T-helper 1 cell treated with Interleukin-12 subunit alpha and Interleukin-12 subunit beta and Interleukin-4 antibody, amounts not matched to agents 30 μg/mL and 1 μg/mL, for 36 hours (primary cell): ENCODE measurements around the gene TET2.
A peak's percentile ranks its signal among the peaks of the same experiment; 100 is the strongest.

Experiments used
- H3K27ac Mint-ChIP-seq: one replicate; pipeline ENCODE4 v1.8.0; 2021; ENCODE audit warnings: mild to moderate bottlenecking, mixed read lengths
- H3K27me3 Mint-ChIP-seq: one replicate; pipeline ENCODE4 v1.8.0; 2021; ENCODE audit warnings: low read depth, mixed read lengths
- H3K36me3 Mint-ChIP-seq: one replicate; pipeline ENCODE4 v1.8.0; 2021; ENCODE audit warnings: low read depth, mixed read lengths
- H3K4me1 Mint-ChIP-seq: one replicate; pipeline ENCODE4 v1.8.0; 2021; ENCODE audit warnings: low read depth, mixed read lengths
- H3K4me3 Mint-ChIP-seq: one replicate; pipeline ENCODE4 v1.8.0; 2021; ENCODE audit warnings: mild to moderate bottlenecking, moderate library complexity, mixed read lengths
- H3K9me3 Mint-ChIP-seq: one replicate; pipeline ENCODE4 v1.8.0; 2021; ENCODE audit warnings: mixed read lengths

The TET2 gene

GRCh38 chr4:105265689-105266088 lies 119.0 kb downstream of the TET2 start:
- Mint-ChIP-seq H3K36me3 (peaks cover 56% of the 10 kb centered on the region), H3K9me3 (peaks cover 3% of the 10 kb centered on the region), H3K4me1 (peaks cover 5% of the 10 kb centered on the region), H3K27me3 (no peaks in the 10 kb centered on the region), H3K27ac (no peak overlapping the region), H3K4me3 (no peak overlapping the region)

GRCh38 chr4:105267280-105267679 lies 120.6 kb downstream of the TET2 start:
- H3K4me1 Mint-ChIP-seq = peaks cover 19% of the 10 kb centered on the region
- no peak overlapping the region for H3K27ac Mint-ChIP-seq
- H3K4me3 Mint-ChIP-seq = no peak overlapping the region
- H3K9me3 Mint-ChIP-seq = peaks cover 3% of the 10 kb centered on the region
- no peaks in the 10 kb centered on the region for H3K27me3 Mint-ChIP-seq
- H3K36me3 Mint-ChIP-seq = peaks cover 64% of the 10 kb centered on the region

- Mint-ChIP-seq H3K9me3 (peaks cover 3% of the 10 kb centered on the region), H3K4me3 (peak overlapping the region; percentile 12), H3K27ac (peak overlapping the region; percentile 77), H3K4me1 (peaks cover 32% of the 10 kb centered on the region), H3K36me3 (peaks cover 72% of the 10 kb centered on the region), H3K27me3 (no peaks in the 10 kb centered on the region)
Observed at GRCh38 chr4:105272002-105272401, 125.3 kb downstream of the TET2 start.

DNA sequence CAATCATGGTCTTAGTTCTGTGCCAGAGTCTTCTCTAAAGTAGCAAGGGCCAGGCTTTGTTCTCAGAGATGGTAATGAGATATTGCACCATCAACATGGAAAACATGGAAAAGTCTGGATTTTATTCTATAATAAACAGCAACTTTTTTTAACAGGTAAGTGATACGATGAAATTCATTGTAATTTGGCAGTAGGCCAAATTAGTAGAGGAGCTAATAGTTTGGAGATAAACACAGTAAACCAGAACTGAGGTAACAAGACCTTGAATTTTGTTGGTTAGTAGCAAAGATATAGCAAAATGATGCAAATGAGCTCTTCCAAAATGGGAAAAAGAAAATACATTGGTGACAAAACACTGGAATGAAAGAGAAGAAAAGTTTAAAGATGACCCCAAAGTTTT lies 126.6 kb downstream of the TET2 start:
- peaks cover 32% of the 10 kb centered on the region for H3K4me1 Mint-ChIP-seq
- peak overlapping the region; percentile 16 for H3K27ac Mint-ChIP-seq
- no peak overlapping the region for H3K4me3 Mint-ChIP-seq
- peaks cover 71% of the 10 kb centered on the region for H3K36me3 Mint-ChIP-seq
- H3K9me3 Mint-ChIP-seq = peaks cover 3% of the 10 kb centered on the region
- H3K27me3 Mint-ChIP-seq = no peaks in the 10 kb centered on the region

DNA sequence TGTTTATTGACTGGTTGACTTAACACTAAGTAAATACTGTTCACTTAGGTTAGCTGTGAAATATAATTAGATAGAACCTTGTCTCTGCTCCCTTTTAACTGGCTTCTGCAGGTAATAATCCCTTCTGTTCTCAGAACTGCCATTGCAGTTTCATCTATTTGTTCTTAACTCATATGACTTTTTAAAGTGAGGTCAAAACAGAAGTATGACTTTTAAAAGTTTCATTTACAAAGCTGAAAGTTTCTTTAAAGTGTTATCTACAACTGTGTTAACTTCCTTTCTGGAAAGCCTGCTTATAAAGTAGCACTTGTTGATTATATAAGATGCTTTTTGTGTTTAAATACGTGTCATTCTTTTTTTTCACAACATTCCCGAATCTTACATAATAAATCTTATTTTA lies 127.4 kb downstream of the TET2 start:
- H3K9me3 Mint-ChIP-seq = peaks cover under 1% of the 10 kb centered on the region
- no peaks in the 10 kb centered on the region for H3K27me3 Mint-ChIP-seq
- H3K36me3 Mint-ChIP-seq = peaks cover 69% of the 10 kb centered on the region
- no peak overlapping the region for H3K4me3 Mint-ChIP-seq
- no peak overlapping the region for H3K27ac Mint-ChIP-seq
- H3K4me1 Mint-ChIP-seq = peaks cover 33% of the 10 kb centered on the region

GRCh38 chr4:105274504-105274903 lies 127.8 kb downstream of the TET2 start:
- Mint-ChIP-seq H3K27me3 (no peaks in the 10 kb centered on the region), H3K9me3 (no peaks in the 10 kb centered on the region), H3K4me3 (no peak overlapping the region), H3K36me3 (peaks cover 65% of the 10 kb centered on the region), H3K4me1 (peaks cover 33% of the 10 kb centered on the region), H3K27ac (no peak overlapping the region)

GRCh38 chr4:105276361-105277104 lies 129.9 kb downstream of the TET2 start:
- Mint-ChIP-seq H3K4me1 (peaks cover 21% of the 10 kb centered on the region), H3K27ac (no peak overlapping the region), H3K27me3 (no peaks in the 10 kb centered on the region), H3K9me3 (no peaks in the 10 kb centered on the region), H3K36me3 (peaks cover 47% of the 10 kb centered on the region), H3K4me3 (no peak overlapping the region)

DNA sequence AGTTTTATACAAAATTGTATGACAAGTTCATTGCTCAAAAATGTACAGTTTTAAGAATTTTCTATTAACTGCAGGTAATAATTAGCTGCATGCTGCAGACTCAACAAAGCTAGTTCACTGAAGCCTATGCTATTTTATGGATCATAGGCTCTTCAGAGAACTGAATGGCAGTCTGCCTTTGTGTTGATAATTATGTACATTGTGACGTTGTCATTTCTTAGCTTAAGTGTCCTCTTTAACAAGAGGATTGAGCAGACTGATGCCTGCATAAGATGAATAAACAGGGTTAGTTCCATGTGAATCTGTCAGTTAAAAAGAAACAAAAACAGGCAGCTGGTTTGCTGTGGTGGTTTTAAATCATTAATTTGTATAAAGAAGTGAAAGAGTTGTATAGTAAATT lies 131.0 kb downstream of the TET2 start:
- H3K9me3 Mint-ChIP-seq = no peaks in the 10 kb centered on the region
- no peak overlapping the region for H3K4me3 Mint-ChIP-seq
- H3K36me3 Mint-ChIP-seq = peaks cover 36% of the 10 kb centered on the region
- H3K4me1 Mint-ChIP-seq = peaks cover 10% of the 10 kb centered on the region
- no peaks in the 10 kb centered on the region for H3K27me3 Mint-ChIP-seq
- H3K27ac Mint-ChIP-seq = no peak overlapping the region

GRCh38 chr4:105279314-105279713 lies 132.6 kb downstream of the TET2 start:
- Mint-ChIP-seq H3K27me3 (no peaks in the 10 kb centered on the region), H3K4me3 (no peak overlapping the region), H3K4me1 (peaks cover 3% of the 10 kb centered on the region), H3K27ac (no peak overlapping the region), H3K36me3 (peaks cover 24% of the 10 kb centered on the region), H3K9me3 (no peaks in the 10 kb centered on the region)

DNA sequence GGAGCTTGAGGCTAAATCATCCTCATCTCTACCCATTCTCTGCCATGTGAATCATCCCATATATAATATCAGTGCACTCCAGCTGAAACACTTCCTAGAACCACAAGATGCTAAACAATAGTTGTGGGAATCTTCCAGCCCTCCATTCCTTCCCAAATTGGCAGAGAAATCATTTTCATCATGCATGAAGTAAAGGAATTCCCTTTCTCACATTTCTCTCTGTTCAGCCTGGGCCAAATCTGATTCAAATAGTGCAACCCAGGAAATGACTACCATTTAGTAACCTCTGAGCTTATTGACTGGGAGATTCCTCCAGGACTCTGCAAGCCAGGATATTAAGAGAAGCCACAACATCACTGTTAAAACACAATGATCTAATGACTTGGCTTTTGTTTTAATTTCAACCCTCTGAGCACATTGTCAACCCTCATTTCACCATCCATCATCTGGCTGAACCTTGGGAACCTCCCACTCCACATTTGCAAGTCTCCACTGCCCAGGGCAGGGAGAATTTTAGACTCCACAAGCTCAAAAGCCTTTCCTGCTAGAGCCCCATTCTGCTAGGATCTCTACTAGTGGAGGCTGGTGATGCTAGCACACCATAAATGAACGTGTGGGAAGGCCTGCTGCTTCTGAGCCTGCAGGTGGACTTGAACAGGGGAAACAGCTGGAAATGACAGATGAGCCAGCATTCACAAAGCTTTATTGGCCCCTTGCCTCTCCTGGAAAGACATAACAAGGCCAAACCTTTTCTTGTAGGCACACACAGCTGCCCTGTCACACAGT lies 133.9 kb downstream of the TET2 start:
- Mint-ChIP-seq H3K27me3 (no peaks in the 10 kb centered on the region), H3K4me3 (no peak overlapping the region), H3K4me1 (peaks cover 3% of the 10 kb centered on the region), H3K36me3 (peaks cover 12% of the 10 kb centered on the region), H3K9me3 (peaks cover 6% of the 10 kb centered on the region), H3K27ac (no peak overlapping the region)

- H3K27ac Mint-ChIP-seq = no peak overlapping the region
- H3K27me3 Mint-ChIP-seq = no peaks in the 10 kb centered on the region
- no peak overlapping the region for H3K4me3 Mint-ChIP-seq
- peaks cover 2% of the 10 kb centered on the region for H3K4me1 Mint-ChIP-seq
- peaks cover 11% of the 10 kb centered on the region for H3K36me3 Mint-ChIP-seq
- H3K9me3 Mint-ChIP-seq = peaks cover 6% of the 10 kb centered on the region
Observed at GRCh38 chr4:105281124-105281415, 134.4 kb downstream of the TET2 start.

GRCh38 chr4:105282489-105282888 lies 135.8 kb downstream of the TET2 start:
- peaks cover 9% of the 10 kb centered on the region for H3K36me3 Mint-ChIP-seq
- no peak overlapping the region for H3K27ac Mint-ChIP-seq
- H3K4me1 Mint-ChIP-seq = peaks cover 7% of the 10 kb centered on the region
- H3K9me3 Mint-ChIP-seq = peaks cover 13% of the 10 kb centered on the region
- H3K27me3 Mint-ChIP-seq = no peaks in the 10 kb centered on the region
- H3K4me3 Mint-ChIP-seq = no peak overlapping the region

DNA sequence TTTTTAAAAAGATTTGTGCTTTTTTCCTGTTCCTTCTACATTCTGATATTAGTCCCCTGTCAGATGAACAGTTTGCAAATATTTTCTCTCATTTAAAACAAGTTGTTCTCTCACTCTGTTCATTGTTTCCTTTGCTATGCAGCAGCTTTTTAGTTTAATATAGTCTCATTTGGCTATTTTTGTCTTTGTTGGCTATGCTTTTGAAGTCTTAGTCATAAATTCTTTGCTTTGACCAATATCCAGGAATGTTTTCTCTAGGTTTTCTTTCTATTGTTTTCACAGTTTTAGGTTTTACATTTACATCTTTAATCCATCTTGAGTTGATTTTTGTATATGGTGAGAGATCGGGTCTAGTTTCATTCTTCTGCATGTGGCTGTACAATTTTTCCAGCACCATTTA lies 136.8 kb downstream of the TET2 start:
- Mint-ChIP-seq H3K27me3 (no peaks in the 10 kb centered on the region), H3K4me3 (no peak overlapping the region), H3K36me3 (peaks cover 9% of the 10 kb centered on the region), H3K4me1 (peaks cover 8% of the 10 kb centered on the region), H3K9me3 (peaks cover 21% of the 10 kb centered on the region), H3K27ac (no peak overlapping the region)

GRCh38 chr4:105288121-105288520 lies 141.4 kb downstream of the TET2 start:
- H3K4me3 Mint-ChIP-seq = no peak overlapping the region

DNA sequence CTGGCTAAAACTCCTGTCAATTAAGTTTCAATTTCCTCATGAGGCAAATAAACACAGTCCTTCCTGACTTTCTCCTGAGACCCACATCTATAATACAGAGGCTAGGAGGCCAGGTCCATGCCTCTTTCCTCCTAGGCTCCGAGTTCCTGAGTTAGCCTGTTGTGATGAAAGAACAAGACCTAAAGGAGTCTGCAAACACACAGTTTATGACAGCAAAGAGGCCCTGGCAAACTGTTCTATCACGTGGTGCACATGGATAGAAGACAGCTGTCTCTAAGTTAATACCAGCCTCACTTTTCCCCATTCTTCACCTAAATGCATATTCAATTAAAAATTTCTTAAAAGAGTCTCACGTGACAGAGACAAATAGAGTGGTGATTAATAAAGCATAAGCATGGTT lies 145.2 kb downstream of the TET2 start:
- Mint-ChIP-seq H3K9me3 (peaks cover 28% of the 10 kb centered on the region), H3K27me3 (no peaks in the 10 kb centered on the region), H3K4me1 (peaks cover 3% of the 10 kb centered on the region), H3K36me3 (peaks cover 12% of the 10 kb centered on the region), H3K4me3 (no peak overlapping the region), H3K27ac (no peak overlapping the region)

More at GRCh38 chr4:105288121-105288520, 141.4 kb downstream of the TET2 start:
- H3K4me1 Mint-ChIP-seq = peaks cover 6% of the 10 kb centered on the region
- peaks cover 16% of the 10 kb centered on the region for H3K36me3 Mint-ChIP-seq
- no peaks in the 10 kb centered on the region for H3K27me3 Mint-ChIP-seq
- no peak overlapping the region for H3K27ac Mint-ChIP-seq
- peaks cover 37% of the 10 kb centered on the region for H3K9me3 Mint-ChIP-seq
